ENCODE results near the gene TRIM49B. TPM values are rescaled to one million over a fixed set of nuclear protein-coding genes. Genes with fewer than 3 reads are reported as not detected.
"Not testable (repeated sequence)": the region's sequence is repeated elsewhere in the genome, so short reads cannot be mapped to it uniquely, and the experiment has no call there.

The TRIM49B gene, protein sequence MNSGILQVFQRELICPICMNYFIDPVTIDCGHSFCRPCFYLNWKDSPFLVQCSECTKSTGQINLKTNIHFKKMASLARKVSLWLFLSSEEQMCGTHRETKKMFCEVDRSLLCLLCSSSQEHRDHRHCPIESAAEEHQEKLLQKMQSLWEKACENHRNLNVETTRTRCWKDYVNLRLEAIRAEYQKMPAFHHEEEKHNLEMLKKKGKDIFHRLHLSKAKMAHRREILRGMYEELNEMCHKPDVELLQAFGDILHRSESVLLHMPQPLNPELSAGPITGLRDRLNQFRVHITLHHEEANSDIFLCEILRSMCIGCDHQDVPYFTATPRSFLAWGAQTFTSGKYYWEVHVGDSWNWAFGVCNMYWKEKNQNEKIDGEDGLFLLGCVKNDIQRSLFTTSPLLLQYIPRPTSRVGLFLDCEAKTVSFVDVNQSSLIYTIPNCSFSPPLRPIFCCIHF
- total RNA-seq (2014; rRNA removed; shearing (Covaris generic)) = not detected in 2 replicates

DNA sequence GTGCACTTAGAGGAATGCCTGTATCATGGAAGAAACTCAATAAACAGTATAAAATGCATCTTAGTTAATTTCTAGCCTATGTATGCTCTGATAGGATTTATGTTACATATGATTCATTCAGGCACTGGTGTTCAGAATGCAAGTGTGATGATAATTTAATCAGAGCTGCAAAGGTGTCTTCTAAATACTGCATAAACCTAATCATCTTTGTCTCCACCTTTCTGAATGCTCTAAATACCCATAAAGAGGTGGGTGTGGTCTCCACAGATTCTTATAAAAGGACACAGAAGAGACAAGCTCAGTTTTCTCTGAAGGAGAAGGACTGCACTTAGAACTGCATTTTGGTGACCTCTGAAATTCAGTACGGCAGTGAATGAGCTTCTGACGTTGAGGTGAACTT, at the start of gene TRIM49B:
TRIM49B (plus strand) TSS at position 301 of the 400 bp plus-strand sequence. CDS start 2,777 bp downstream, outside the sequence.
- not testable (repeated sequence) for DNase-seq (ENCODE audit: low read depth)

DNA sequence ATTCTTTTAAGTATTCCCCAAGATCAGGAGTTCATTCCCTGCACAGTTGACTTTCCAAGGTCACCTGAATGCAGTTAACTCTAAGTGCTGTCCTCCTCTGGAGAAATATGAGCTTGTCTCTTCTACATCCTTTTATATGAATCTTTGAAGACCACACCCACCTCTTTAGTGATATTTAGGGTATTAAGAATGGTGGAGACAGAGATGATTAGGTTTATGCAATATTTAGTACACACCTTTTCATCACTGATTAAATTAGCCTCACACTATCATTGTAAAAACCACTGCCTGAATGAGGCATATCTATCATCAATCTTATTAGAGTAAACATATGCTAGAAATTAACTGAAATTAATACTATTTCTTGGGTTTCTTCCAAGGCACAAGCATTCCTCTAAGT, 44.8 kb upstream of the TRIM49B start, which contains the start of gene TRIM51G:
TRIM51G (minus strand) TSS at position 101 of the 400 bp plus-strand sequence. CDS start 2,190 bp downstream, outside the sequence.
- not testable (repeated sequence) for DNase-seq (ENCODE audit: low read depth)

DNA sequence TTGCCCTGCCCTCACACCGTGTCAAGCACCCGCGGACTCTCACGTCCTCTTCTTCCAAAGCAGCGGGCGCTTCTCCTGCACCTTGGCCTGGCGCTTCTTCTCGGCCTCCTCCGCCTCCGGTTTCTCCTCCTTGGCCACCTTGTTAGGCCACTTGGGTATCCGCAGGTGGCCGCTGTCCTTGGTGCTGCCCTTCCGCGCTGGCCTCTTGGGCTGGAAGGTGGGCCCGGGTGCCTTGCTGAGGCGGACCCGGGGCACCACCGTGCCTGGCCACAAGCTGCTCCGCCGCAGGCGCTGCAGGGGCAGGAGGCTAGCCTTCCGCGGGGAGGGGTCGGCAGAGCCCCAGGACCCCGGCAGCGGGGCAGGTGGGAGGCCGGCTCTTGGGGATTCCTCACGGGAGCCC, 19.6 kb downstream of the TRIM49B start:
- not testable (repeated sequence) for DNase-seq (ENCODE audit: low read depth)

DNA sequence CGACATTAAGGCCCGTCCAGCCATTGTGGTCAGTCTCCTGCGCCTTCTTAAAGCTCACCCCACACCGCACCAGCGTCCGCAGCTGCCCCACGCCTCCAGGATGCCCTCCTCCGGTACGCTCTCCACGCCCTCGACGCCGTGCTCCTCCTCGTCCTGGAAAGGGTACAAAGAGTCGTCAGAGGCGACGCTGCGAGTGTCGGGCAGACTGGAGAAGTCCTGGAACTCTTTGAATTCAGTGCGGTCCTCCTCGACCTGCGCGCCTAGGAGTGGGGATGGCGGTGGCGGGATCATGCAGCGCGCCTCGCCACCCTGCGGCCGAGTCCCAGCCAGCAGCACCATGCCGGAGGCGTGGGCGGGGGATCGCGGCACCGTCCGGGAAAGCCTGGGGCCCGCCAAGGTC, 21.2 kb downstream of the TRIM49B start:
- not testable (repeated sequence) for DNase-seq (ENCODE audit: low read depth)

DNA sequence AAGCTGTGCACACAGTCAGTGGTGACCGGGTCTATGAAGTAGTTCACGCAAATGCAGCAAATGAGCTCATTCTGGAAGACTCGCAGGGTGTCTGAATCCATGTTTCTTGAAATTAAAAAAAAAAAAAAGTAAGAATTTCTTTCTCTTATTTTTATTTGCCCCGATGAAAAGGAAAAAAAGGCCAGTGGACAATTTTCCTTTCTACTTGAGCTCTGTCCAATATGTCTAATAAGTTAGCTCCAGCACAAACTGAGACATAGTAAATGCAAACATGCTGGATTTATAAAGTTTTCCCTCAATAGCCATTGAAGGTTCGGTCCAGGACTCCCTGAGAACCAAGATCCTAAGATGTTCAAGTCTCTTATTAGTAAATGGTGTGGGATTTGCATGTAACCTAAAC, 30.4 kb downstream of the TRIM49B start, which contains the start of gene TRIM64C:
TRIM64C (minus strand) TSS at position 101 of the 400 bp plus-strand sequence; CDS start at position 101, 0 bp downstream.
- DNase-seq (ENCODE audit: low read depth) = not testable (repeated sequence)

DNA sequence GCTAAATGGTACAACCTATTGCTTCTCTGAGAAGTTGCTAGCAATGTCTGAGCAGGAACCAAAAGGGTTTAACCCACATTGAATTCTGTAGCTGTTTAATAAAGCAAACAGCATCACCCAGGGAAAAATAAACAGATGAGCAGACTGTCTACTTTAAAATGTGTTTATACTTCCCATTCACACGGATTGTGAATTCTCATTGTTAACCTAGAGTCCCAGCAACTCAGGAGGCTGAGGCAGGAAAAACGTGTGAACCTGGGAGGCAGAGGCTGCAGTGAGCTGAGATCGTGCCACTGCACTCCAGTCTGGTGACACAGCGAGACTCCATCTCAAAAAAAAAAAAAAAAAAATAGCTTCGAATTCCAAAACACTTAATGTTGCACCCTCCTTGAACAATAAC, 41.3 kb downstream of the TRIM49B start:
- not testable (repeated sequence) for DNase-seq (ENCODE audit: low read depth)

Other genes with a start within 250 kb of the TRIM49B start
- gene TRIM51G, start 44.9 kb upstream of the TRIM49B start, total RNA-seq (2014; rRNA removed; shearing (Covaris generic)) = not detected in 2 replicates
- not detected in 2 replicates for gene TRIM64C, start 30.3 kb downstream of the TRIM49B start, total RNA-seq (2014; rRNA removed; shearing (Covaris generic))
- 0.24 and 0.49 TPM in 2 replicates for gene FOLH1, start 179.8 kb downstream of the TRIM49B start, total RNA-seq (2014; rRNA removed; shearing (Covaris generic))